ENCODE data around the gene GNL2.

Gene GNL2

GRCh38 chr1:37553927-37554808 is 41.6 kb downstream of the GNL2 start, which contains the start of gene SNIP1:
Gene SNIP1, minus strand, starts transcription at chr1:37554293. Its CDS starts 64 bp downstream, at chr1:37554229.
- in situ Hi-C loops (cut with HindIII; ENCODE audit: low pct_ligation_motif_present, low sequenced_read_pairs) = no loop called here
- peak within 1 kb of the TSS; percentile 79 for H3K27ac ChIP-seq
- no peaks in the 10 kb centered on the region for H3K27me3 ChIP-seq (replicated peaks)
- peak; percentile 93 for DNase-seq
- TF ChIP-seq, protein P1, sequence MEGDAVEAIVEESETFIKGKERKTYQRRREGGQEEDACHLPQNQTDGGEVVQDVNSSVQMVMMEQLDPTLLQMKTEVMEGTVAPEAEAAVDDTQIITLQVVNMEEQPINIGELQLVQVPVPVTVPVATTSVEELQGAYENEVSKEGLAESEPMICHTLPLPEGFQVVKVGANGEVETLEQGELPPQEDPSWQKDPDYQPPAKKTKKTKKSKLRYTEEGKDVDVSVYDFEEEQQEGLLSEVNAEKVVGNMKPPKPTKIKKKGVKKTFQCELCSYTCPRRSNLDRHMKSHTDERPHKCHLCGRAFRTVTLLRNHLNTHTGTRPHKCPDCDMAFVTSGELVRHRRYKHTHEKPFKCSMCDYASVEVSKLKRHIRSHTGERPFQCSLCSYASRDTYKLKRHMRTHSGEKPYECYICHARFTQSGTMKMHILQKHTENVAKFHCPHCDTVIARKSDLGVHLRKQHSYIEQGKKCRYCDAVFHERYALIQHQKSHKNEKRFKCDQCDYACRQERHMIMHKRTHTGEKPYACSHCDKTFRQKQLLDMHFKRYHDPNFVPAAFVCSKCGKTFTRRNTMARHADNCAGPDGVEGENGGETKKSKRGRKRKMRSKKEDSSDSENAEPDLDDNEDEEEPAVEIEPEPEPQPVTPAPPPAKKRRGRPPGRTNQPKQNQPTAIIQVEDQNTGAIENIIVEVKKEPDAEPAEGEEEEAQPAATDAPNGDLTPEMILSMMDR (IDR thresholded peaks at IDR 0.05; ENCODE audit: low read depth, low read length, missing control alignments) = no peak
- H3K36me3 ChIP-seq (replicated peaks) = peaks cover 2% of the 10 kb centered on the region
- peak within 1 kb of the TSS; percentile 97 for H3K4me3 ChIP-seq (ENCODE audit: low read depth, low read length)

DNA sequence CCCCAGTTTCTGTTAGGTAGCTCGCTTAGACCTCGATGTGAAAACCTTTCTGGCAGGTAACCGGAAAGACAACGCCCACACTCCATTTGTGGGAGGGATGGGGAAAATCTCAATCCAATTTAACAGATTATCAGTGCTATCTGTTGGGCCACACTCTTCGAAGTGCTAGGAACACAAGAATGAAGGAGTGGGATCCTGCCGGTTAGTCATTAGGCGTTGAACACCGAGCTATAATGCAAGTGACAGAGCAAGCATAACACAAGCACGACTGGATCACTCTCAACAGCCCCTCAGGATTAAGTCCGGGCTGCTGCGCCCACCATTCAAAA is 42.2 kb downstream of the GNL2 start:
- no peak for DNase-seq
- H3K27me3 ChIP-seq (replicated peaks) = no peaks in the 10 kb centered on the region
- peak overlapping the region; percentile 79 for H3K27ac ChIP-seq
- peaks cover 2% of the 10 kb centered on the region for H3K36me3 ChIP-seq (replicated peaks)
- peak overlapping the region; percentile 97 for H3K4me3 ChIP-seq (ENCODE audit: low read depth, low read length)
- in situ Hi-C loops (cut with HindIII; ENCODE audit: low pct_ligation_motif_present, low sequenced_read_pairs) = no loop called here
- TF ChIP-seq, protein P1 (IDR thresholded peaks at IDR 0.05; ENCODE audit: low read depth, low read length, missing control alignments) = no peak

DNA sequence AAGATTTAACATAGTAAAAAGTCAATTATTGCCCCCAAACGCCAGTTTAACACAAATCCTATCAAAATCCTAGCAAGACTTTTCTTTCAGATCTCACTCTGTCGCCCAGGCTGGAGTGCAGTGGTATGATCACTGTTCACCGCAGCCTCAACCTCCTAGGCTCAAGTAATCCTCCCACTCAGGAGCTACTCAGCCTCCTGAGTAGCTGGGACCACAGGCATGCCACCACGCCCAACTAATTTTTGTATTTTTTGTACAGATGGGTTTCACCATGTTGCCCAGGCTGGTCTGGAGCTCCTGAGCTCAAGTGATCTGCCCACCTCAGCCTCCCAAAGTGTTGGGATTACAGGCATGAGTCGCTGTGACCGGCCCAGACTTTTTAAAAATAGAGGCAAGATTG is 46.4 kb downstream of the GNL2 start:
- H3K27me3 ChIP-seq (replicated peaks) = no peaks in the 10 kb centered on the region
- in situ Hi-C loops (cut with HindIII; ENCODE audit: low pct_ligation_motif_present, low sequenced_read_pairs) = no loop called here
- peaks cover 18% of the 10 kb centered on the region for H3K36me3 ChIP-seq (replicated peaks)
- TF ChIP-seq, protein P1 (IDR thresholded peaks at IDR 0.05; ENCODE audit: low read depth, low read length, missing control alignments) = no peak
- H3K4me3 ChIP-seq (ENCODE audit: low read depth, low read length) = no peak overlapping the region
- no peak for DNase-seq
- H3K27ac ChIP-seq = no peak overlapping the region

- H3K27me3 ChIP-seq (replicated peaks) = no peaks in the 10 kb centered on the region
- in situ Hi-C loops (cut with HindIII; ENCODE audit: low pct_ligation_motif_present, low sequenced_read_pairs) = no loop called here
- no peak for DNase-seq
- H3K36me3 ChIP-seq (replicated peaks) = peaks cover 24% of the 10 kb centered on the region
- no peak overlapping the region for H3K4me3 ChIP-seq (ENCODE audit: low read depth, low read length)
- H3K27ac ChIP-seq = no peak overlapping the region
- TF ChIP-seq, protein P1 (IDR thresholded peaks at IDR 0.05; ENCODE audit: low read depth, low read length, missing control alignments) = no peak
Measured at GRCh38 chr1:37545019-37545418, 50.7 kb downstream of the GNL2 start.

DNA sequence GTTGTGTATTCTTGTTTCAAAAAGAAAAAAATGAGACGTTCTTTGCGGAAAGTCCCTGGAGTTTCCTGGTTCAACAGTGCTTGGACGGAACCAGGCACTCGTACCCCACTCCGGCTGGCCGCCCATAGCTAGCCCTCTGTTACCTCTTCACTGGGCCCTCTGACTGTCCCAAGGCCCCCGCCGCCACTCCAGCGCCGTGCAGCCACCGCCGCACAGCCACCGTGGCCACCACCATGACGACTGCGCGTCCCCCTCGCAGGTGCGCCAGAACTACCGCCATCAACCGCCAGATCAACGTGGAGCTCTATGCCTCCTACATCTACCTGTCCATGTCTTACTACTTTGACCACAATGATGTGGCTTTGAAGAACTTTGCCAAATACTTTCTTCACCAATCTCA is 51.2 kb downstream of the GNL2 start:
- H3K27ac ChIP-seq = no peak overlapping the region
- in situ Hi-C loops (cut with HindIII; ENCODE audit: low pct_ligation_motif_present, low sequenced_read_pairs) = no loop called here
- TF ChIP-seq, protein P1 (IDR thresholded peaks at IDR 0.05; ENCODE audit: low read depth, low read length, missing control alignments) = no peak
- no peaks in the 10 kb centered on the region for H3K27me3 ChIP-seq (replicated peaks)
- no peak for DNase-seq
- no peak overlapping the region for H3K4me3 ChIP-seq (ENCODE audit: low read depth, low read length)
- H3K36me3 ChIP-seq (replicated peaks) = peaks cover 26% of the 10 kb centered on the region

All from brain microvascular endothelial cell (primary cell).